NCI-H2029 treated with DMSO at 0.1 percent for 48 hours (cell line): Measurements from ENCODE around the gene GLTP.

Experiments
- DNase-seq: peaks from one replicate; lab custom pipeline; 2025; lab: John Stamatoyannopoulos, UW

GLTP gene

GRCh38 chr12:109820816-109821381 is 59.4 kb downstream of the GLTP start:
- no peak for DNase-seq

GRCh38 chr12:109818905-109819500 is 61.3 kb downstream of the GLTP start:
- DNase-seq, result no peak

- DNase-seq, result no peak
Measured at GRCh38 chr12:109818253-109818652, 62.1 kb downstream of the GLTP start.

GRCh38 chr12:109817627-109818231 is 62.6 kb downstream of the GLTP start:
- DNase-seq, result no peak

DNA sequence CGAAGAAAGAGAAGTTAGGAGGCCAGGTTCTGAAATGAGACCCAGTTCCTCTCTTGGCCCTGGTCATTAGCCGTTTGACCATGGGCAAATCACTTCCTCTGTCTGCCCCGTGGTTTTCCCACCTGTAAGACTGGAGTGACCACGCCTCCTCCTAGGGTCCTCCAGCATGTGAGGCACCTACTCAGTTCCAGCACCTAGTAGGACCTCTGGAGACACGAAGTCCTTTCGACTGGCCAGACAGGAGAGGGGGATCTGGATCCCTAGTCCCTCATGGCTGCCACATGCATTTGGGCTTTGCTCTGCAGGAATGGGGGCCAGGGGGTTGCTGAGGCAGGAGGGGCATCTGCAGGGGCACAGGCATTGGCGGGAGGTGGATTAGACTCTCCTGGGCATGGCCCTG is 63.5 kb downstream of the GLTP start:
- no peak for DNase-seq

- no peak for DNase-seq
Measured at GRCh38 chr12:109815757-109816617, 64.4 kb downstream of the GLTP start.

DNA sequence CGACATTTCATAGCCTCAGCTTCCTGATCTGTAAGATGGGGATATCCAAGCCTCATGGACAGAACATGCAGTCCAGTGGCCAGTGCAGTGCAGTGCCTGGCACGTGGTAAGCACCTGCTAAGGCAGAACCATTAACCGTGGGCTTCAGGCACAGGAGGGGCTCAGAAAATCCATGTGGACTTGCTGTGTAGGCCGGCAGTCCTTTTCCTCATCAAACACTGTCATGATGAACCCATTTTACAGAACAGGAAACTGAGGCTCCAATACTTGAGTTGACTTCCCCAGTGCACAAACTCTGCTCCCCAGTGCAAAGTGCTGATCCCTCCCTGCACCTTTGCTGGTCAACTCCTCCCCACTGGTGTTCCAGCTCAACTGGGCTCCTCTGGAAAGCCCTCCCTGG is 65.1 kb downstream of the GLTP start:
- DNase-seq, result no peak

DNA sequence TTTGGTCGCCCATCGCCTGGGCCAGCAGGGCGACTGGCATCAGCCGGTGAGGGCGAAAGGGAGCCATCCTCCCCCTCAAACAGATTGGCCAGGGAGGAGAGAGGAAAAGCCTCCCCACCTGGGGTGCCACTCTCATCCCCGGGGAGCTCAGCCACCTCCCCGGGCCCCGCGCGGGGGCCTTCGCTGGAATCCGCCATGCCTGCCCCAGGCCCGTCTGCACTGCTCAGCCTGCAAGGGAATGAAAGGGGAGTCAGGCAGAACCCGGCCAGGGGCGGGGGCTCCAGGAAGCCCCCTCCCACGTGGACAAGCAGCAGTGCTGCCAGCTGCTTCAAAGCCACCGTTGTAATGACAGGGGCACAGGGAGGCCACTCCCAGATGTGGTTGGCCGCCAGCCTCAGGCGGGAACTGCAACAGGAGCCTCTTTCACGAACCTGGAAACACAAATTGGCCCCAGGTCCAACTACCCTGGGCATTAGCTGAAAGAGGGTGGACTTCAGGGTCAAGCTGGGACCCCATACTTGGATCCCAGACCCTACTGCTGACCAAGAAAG is 65.7 kb downstream of the GLTP start:
- DNase-seq, result no peak

DNA sequence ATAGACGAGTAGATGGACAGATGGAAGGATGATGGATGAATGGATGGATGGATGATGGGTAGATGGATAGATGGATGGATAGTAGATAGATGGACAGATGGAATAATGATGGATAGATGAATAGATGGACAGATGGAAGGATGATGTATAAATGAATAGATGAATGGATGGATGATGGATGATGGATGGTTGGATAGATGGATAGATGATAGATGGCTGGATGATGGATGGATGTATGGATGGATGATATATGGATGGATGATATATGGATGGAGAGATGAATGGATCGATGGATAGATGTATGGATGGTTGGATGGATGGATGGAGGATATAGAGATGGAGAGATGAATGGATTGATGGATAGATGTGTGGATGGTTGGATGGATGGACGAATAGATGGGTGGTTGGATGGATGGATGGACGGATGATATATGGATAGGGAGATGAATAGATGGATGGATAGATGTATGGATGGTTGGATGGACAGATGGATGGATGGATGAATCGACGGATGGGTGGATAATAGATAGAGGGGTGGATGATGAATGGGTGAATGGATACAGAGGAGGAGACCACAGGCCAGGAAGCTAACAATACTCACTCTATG is 66.4 kb downstream of the GLTP start:
- DNase-seq, result no peak

DNA sequence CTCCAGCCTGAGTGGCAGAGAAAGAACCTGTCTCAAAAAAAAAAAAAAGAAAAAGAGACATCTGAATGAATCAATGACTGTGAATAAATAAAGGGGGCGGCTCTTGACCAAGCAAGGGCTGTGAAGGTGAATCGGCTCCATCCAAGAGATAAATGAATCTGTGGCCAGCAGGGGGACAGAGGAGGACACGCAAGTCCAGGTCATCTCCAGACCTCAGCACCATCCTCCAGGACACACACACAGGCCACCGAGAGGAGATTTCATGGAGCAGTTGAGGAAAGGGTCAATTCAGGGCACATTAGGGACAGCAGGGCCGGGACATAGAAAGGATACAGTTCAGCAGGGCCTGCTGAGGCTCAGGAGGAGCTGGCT is 68.7 kb downstream of the GLTP start:
- DNase-seq, result no peak

- no peak for DNase-seq
Measured at GRCh38 chr12:109810954-109811623, 69.3 kb downstream of the GLTP start.

DNA sequence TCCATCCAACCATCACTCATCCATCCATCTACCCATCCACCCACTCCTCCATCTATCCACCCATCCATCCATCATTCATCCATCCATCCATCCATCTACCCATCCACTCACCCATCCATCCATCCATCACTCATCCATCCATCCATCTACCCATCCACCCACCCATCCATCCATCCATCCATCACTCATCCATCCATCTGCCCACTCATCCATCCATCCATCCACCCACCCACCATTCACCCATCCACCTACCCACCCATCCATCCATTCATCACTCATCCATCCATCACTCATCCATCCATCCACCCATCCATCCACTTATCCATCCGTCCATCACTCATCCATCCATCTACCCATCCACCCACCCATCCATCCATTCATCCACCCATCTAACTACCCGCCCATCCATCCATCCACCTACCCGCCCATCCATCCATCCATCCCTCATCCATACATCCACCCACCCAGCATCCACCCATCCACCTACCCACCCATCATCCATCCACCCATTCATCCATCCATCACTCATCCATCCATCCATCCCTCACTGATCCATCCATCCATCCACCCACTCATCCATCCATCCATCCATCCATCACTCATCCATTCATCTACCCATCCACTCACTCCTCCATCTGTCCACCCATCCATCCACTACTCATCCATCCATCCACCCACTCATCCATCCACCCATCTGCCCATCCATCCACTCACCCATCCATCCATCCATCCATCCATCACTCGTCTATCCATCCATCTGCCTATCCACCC is 71.3 kb downstream of the GLTP start:
- DNase-seq, result no peak

- no peak for DNase-seq
Measured at GRCh38 chr12:109807954-109808643, 72.2 kb downstream of the GLTP start.

DNA sequence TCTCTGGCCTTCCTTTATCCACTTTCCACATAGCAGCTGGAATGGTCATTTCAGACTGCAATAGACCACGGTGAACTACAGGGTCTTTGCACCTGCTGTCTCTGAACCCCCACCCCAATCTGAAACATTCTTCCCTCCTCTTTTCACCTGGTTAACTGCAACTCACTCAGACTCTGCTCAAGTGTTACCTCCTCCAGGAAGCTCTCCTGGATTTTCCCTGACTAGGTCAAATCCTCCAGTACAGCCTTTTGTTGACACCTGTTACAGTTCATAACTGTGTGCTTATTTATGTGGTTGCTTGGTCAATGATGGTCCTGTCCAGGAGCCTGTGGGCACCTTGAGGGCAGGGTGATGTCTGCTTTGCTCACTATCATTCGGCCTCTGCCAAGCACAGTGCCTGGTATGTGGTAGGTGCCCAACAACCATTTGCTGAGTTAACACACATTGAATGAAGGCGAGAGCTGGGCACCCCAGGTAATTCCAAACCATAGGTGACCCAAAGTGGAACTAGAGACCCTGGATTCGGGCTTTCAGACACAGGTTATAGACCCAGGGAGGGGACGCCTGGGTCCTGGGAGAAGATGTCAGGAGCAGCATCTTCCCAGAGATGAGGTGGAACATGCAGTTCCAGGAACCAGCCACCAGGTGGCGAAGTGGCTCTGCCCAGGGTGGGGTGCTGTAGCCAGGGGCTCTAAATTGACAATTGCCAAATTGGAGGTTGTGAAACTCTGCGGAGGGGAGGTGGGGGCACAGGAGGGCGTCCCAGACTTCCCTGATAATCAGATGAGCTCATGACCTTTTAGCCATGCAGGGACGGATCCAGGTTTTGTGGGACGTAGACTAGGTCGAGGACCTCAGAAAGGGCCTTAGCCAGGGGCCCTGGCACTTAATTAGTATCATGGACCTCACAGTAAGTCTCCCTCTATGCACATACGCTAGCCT is 75.2 kb downstream of the GLTP start:
- DNase-seq, result peak; percentile 3

DNA sequence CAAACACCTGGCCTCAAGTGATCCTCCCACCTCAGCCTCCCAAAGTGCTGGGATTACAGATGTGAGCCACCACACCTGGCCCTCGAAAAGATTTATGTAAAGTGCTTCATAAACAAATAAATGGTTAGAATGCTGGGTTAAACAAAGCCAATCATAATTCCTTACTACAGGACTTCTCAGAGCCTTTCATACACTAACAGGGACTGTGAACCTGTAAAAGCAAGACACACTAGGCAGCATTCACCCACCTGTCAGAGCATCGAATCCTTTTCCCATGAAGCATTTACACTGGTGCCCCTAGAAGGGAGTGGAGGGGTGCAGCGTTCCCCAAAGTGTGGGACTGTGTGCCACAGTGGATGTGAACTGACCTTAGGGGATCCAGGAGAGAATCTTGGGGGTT is 76.7 kb downstream of the GLTP start:
- DNase-seq, result no peak

- DNase-seq, result no peak
Measured at GRCh38 chr12:109802828-109803227, 77.5 kb downstream of the GLTP start.
